Ishikawa (cell line): ENCODE measurements around the gene CAMTA1.

ENCODE experiments used
- CEBPB ChIP-seq: IDR thresholded peaks from 2 replicates; pipeline ENCODE4 v1.6.1; 2012
- CREB1 ChIP-seq: IDR thresholded peaks from 2 replicates; pipeline ENCODE4 v1.6.1; 2012; ENCODE audit warnings: low read depth
- EGR1 ChIP-seq: IDR thresholded peaks from 2 replicates; pipeline ENCODE4 v1.6.1; 2012
- EP300 ChIP-seq: IDR thresholded peaks from 2 replicates; pipeline ENCODE4 v1.6.1; 2012; ENCODE audit warnings: borderline replicate concordance
- FOXM1 ChIP-seq: IDR thresholded peaks from 2 replicates; pipeline ENCODE4 v1.6.1; 2012; ENCODE audit warnings: low read depth, borderline replicate concordance
- NFIC ChIP-seq: IDR thresholded peaks from 2 replicates; pipeline ENCODE4 v1.6.1; 2012
- RAD21 ChIP-seq: IDR thresholded peaks from 2 replicates; pipeline ENCODE4 v1.6.1; 2012; ENCODE audit warnings: low read depth
- TAF1 ChIP-seq: IDR thresholded peaks from 2 replicates; pipeline ENCODE4 v1.6.1; 2012; ENCODE audit warnings: low read depth, mild to moderate bottlenecking
- TCF12 ChIP-seq: IDR thresholded peaks from 2 replicates; pipeline ENCODE4 v1.6.1; 2012; ENCODE audit warnings: low read depth
- TEAD4 ChIP-seq: IDR thresholded peaks from 2 replicates; pipeline ENCODE4 v1.6.1; 2012
- USF1 ChIP-seq: IDR thresholded peaks from 2 replicates; pipeline ENCODE4 v1.6.1; 2012
- YY1 ChIP-seq: IDR thresholded peaks from 2 replicates; pipeline ENCODE4 v1.6.1; 2012; ENCODE audit warnings: low read depth
- ZBTB7A ChIP-seq: IDR thresholded peaks from 2 replicates; pipeline ENCODE4 v1.6.1; 2012; ENCODE audit warnings: low read depth
- TF ChIP-seq, protein P1 (sequence below): IDR thresholded peaks from 2 replicates; pipeline ENCODE4 v1.6.1; 2012
- TF ChIP-seq, protein P2 (sequence below): IDR thresholded peaks from 2 replicates; pipeline ENCODE4 v1.6.1; 2012; ENCODE audit warnings: low read depth, mild to moderate bottlenecking

The CAMTA1 gene

GRCh38 chr1:6811583-6811982, 26.3 kb downstream of the CAMTA1 start:
- TF ChIP-seq, protein P1, sequence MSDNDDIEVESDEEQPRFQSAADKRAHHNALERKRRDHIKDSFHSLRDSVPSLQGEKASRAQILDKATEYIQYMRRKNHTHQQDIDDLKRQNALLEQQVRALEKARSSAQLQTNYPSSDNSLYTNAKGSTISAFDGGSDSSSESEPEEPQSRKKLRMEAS: no peak

GRCh38 chr1:6813165-6813564, 27.9 kb downstream of the CAMTA1 start:
- TF ChIP-seq ZBTB7A: no peak
- TF ChIP-seq FOXM1: no peak
- TF ChIP-seq USF1: no peak
- TF ChIP-seq EP300: no peak
- TF ChIP-seq EGR1: no peak
- no peak for TF ChIP-seq TCF12
- no peak for TF ChIP-seq RAD21
- TF ChIP-seq, protein P2, sequence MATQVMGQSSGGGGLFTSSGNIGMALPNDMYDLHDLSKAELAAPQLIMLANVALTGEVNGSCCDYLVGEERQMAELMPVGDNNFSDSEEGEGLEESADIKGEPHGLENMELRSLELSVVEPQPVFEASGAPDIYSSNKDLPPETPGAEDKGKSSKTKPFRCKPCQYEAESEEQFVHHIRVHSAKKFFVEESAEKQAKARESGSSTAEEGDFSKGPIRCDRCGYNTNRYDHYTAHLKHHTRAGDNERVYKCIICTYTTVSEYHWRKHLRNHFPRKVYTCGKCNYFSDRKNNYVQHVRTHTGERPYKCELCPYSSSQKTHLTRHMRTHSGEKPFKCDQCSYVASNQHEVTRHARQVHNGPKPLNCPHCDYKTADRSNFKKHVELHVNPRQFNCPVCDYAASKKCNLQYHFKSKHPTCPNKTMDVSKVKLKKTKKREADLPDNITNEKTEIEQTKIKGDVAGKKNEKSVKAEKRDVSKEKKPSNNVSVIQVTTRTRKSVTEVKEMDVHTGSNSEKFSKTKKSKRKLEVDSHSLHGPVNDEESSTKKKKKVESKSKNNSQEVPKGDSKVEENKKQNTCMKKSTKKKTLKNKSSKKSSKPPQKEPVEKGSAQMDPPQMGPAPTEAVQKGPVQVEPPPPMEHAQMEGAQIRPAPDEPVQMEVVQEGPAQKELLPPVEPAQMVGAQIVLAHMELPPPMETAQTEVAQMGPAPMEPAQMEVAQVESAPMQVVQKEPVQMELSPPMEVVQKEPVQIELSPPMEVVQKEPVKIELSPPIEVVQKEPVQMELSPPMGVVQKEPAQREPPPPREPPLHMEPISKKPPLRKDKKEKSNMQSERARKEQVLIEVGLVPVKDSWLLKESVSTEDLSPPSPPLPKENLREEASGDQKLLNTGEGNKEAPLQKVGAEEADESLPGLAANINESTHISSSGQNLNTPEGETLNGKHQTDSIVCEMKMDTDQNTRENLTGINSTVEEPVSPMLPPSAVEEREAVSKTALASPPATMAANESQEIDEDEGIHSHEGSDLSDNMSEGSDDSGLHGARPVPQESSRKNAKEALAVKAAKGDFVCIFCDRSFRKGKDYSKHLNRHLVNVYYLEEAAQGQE: no peak
- no peak for TF ChIP-seq YY1
- TF ChIP-seq CEBPB: no peak
- TF ChIP-seq NFIC: no peak
- TF ChIP-seq CREB1: no peak
- no peak for TF ChIP-seq TEAD4
- TF ChIP-seq, protein P1: no peak
- no peak for TF ChIP-seq TAF1

GRCh38 chr1:6815726-6816125, 30.5 kb downstream of the CAMTA1 start:
- TF ChIP-seq CEBPB (no peak), USF1 (no peak)

GRCh38 chr1:6819246-6820040, 34.2 kb downstream of the CAMTA1 start:
- TF ChIP-seq ZBTB7A (no peak), CREB1 (no peak), RAD21 (no peak), CEBPB (no peak), EGR1 (no peak), FOXM1 (no peak), EP300 (no peak), TCF12 (no peak), USF1 (no peak), TAF1 (no peak), NFIC (no peak), YY1 (no peak), TEAD4 (no peak)
- TF ChIP-seq, protein P1: no peak
- TF ChIP-seq, protein P2: no peak

DNA sequence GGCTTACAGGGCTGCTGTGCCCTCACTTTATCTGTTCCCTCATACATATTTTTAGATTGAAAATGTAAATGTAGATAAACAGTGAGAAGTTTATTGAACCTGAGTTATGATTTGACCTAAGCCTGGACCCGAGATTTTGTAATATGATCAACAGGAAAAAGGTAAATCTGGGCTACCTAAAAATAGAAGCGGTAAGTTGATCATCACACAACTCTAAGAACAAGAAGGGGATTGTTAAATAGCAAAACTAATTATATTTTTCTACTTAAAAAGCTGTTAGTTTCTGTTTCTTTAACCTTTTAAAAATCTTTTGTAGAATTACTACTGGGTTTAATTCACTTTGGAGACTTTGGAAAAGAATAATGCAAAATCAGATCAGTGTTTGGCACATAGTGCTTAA, 35.6 kb downstream of the CAMTA1 start:
- TF ChIP-seq FOXM1 (no peak), TEAD4 (no peak), TCF12 (no peak), RAD21 (no peak), EP300 (no peak), YY1 (no peak), ZBTB7A (no peak), USF1 (no peak)
- TF ChIP-seq, protein P1: no peak
- TF ChIP-seq, protein P2: no peak
